HG02588 (cell line): ENCODE measurements around the gene ATRNL1.
A peak's percentile ranks its signal among the peaks of the same experiment; 100 is the strongest.
"Not testable (repeated sequence)": the region's sequence is repeated elsewhere in the genome, so short reads cannot be mapped to it uniquely, and the experiment has no call there.

Experiments
- ATAC-seq: cut with Tn5 transposase; IDR thresholded peaks from one replicate; pipeline ENCODE4 v1.9.1; 2021; ENCODE audit warnings: mild to moderate bottlenecking, moderate library complexity; ENCODE audit not compliant: unreplicated experiment

The ATRNL1 gene

GRCh38 chr10:115402699-115403098 is 309.5 kb downstream of the ATRNL1 start:
- ATAC-seq: no peak

- not testable (repeated sequence) for ATAC-seq
Observed at GRCh38 chr10:115405838-115406237, 312.7 kb downstream of the ATRNL1 start.

GRCh38 chr10:115409347-115409746 is 316.2 kb downstream of the ATRNL1 start:
- ATAC-seq: no peak

- peak; percentile 76 for ATAC-seq
Observed at GRCh38 chr10:115417585-115418265, 324.6 kb downstream of the ATRNL1 start.

- no peak for ATAC-seq
Observed at GRCh38 chr10:115422624-115423023, 329.5 kb downstream of the ATRNL1 start.

- ATAC-seq: no peak
Observed at GRCh38 chr10:115427611-115428010, 334.4 kb downstream of the ATRNL1 start.

- ATAC-seq: no peak
Observed at GRCh38 chr10:115432188-115432819, 339.1 kb downstream of the ATRNL1 start.

- no peak for ATAC-seq
Observed at GRCh38 chr10:115436999-115437398, 343.8 kb downstream of the ATRNL1 start.

- ATAC-seq: no peak
Observed at GRCh38 chr10:115441907-115442545, 348.9 kb downstream of the ATRNL1 start.

GRCh38 chr10:115456812-115457211 is 363.6 kb downstream of the ATRNL1 start:
- ATAC-seq: no peak

GRCh38 chr10:115483294-115483693 is 390.1 kb downstream of the ATRNL1 start:
- ATAC-seq: no peak

- no peak for ATAC-seq
Observed at GRCh38 chr10:115491526-115492140, 398.5 kb downstream of the ATRNL1 start.

GRCh38 chr10:115503546-115503945 is 410.4 kb downstream of the ATRNL1 start:
- ATAC-seq: no peak

GRCh38 chr10:115514895-115515294 is 421.7 kb downstream of the ATRNL1 start:
- ATAC-seq: no peak

- no peak for ATAC-seq
Observed at GRCh38 chr10:115525141-115525540, 432.0 kb downstream of the ATRNL1 start.

GRCh38 chr10:115527682-115528081 is 434.5 kb downstream of the ATRNL1 start:
- not testable (repeated sequence) for ATAC-seq

- ATAC-seq: not testable (repeated sequence)
Observed at GRCh38 chr10:115536401-115536800, 443.2 kb downstream of the ATRNL1 start.

- ATAC-seq: no peak
Observed at GRCh38 chr10:115539142-115539762, 446.1 kb downstream of the ATRNL1 start.

- ATAC-seq: no peak
Observed at GRCh38 chr10:115555887-115556402, 462.8 kb downstream of the ATRNL1 start.

- no peak for ATAC-seq
Observed at GRCh38 chr10:115558252-115558651, 465.1 kb downstream of the ATRNL1 start.

- ATAC-seq: no peak
Observed at GRCh38 chr10:115566867-115567266, 473.7 kb downstream of the ATRNL1 start.
